MV-4-11 (cell line): ENCODE measurements around the gene FOXB2.

ENCODE experiments used
- DNase-seq: peaks from one replicate; lab custom pipeline; 2025; lab: John Stamatoyannopoulos, UW

FOXB2 gene

GRCh38 chr9:77063645-77064285, 44.3 kb downstream of the FOXB2 start:
- peak; percentile 21 for DNase-seq

- no peak for DNase-seq
Measured at GRCh38 chr9:77066388-77066787, 46.9 kb downstream of the FOXB2 start.
